Activated CD4-positive, alpha-beta T cell treated with anti-CD3 and anti-CD28 coated beads, Interleukin-2, amount 50 U/mL, for 16 hours (primary cell): ENCODE results near the gene PLXND1.

ENCODE experiments used
- DNase-seq: peaks from one replicate; pipeline ENCODE4 v3.0.0-alpha.2; 2020

The PLXND1 gene

DNA sequence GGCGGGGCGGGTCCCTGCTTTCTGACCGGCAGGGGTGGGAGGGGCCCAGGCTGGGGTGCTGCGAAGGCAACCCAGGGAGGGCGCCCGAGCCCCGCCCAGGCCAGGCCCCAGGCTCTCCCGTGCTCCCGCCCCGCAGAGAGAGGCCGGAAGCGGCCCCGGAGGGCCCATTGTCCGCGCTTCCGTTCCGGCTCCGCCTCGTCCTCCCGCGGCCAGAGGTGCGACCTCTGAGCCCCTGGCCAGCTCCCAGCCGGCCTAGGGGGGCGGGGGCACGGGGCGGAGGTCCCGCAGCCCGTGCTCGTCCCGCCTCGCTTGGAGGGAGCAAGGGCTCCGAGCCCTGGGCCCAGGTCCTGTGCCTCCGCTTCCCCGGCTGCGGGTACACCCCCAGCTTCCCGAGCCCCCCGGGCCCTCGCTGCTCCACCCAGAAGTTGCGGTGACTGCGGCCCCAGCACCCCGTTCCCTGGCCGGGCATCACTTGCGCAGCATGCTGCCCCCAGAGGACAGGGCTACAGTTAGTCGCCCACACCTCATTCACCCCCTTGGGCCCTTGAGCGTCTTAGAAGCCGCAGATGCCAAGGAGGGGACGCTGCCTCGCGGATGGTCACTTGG is 20.4 kb upstream of the PLXND1 start:
- peak; percentile 81 for DNase-seq

GRCh38 chr3:129625072-129625874 is 18.8 kb upstream of the PLXND1 start:
- no peak for DNase-seq

DNA sequence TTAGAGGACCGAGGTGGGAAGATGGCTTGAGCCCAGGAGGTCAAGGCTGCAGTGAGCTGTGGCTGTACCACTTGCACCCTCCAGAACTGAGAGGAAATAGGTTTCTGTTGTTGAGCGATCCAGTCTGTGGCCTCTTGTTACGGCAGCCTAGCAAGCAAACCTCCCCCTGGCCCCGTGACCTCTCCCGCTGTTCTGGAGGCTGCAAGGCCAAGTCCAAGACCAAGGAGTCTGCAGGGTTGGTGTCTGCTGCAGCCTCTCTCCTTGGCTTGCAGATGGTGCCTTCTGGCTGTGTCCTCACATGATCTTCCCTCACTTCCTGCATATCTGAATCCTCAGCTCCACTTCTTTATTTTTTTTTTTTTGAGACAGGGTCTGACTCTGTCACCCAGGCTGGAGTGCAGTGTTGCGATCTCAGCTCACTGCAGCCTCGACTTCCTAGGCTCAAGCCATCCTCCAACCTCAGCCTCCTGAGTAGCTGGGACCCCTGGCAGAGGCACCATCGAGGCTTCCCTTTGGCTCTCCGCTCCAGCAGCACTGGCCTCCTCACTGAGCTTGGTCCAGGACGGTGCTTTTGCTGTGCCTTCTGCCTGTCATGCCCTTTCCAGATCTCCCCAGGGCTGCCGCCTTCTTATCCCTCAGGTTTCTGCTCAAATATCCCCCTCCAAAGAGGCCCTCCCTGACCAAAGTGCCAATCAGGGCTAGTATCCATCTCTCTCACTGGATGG is 18.0 kb upstream of the PLXND1 start:
- no peak for DNase-seq

DNA sequence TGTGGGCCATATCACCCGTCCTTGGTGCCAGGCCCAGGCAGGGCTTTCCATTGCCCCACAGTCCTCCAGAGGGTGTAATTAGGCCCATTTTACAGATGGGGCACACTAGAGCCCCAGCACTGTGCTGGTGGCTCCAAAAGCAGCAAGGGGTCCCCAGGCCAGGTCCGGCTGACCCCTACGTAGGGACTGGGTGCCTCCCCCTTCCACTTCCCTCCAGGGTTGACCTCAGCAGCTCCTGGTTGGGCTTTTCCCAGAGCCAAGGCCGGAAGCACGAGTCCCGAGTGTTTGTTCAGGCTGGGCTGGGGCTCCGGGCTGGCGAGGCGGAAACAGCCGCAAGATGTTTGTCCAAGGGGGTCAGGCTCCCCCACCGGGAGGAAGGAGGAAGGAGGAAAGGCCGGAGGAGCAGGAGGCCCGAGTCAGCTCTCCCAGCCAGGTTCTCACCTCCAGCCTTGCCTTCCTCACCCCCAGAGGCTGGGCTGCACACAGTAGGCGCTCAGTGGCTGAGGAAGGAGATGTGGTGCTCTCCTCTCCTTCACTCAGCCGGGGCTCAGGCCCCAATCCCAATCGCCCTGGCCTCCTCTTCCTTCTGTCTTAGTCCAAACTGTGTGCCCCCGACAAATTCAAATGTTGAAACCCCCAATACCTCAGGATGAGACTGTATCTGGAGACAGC is 17.1 kb upstream of the PLXND1 start:
- no peak for DNase-seq

DNA sequence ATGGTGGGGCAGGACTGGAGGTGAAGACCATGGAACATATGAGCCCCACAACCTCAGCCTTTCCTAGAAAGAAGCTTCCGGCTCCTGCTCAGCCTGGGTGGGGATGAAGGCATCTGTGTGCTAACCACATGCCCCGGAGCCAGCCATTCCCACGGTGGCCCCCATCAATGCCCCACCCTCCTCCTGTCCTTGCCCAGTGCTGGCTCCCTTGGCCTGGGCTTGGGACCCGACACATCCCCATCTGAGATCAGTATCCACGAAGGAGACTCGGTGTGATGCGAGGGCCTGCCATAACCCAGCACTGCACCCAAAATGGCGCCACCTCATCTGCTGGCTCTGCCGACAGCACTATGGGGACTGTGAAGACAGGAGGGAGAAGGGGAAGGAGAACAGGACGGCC is 16.5 kb upstream of the PLXND1 start:
- DNase-seq, result no peak

DNA sequence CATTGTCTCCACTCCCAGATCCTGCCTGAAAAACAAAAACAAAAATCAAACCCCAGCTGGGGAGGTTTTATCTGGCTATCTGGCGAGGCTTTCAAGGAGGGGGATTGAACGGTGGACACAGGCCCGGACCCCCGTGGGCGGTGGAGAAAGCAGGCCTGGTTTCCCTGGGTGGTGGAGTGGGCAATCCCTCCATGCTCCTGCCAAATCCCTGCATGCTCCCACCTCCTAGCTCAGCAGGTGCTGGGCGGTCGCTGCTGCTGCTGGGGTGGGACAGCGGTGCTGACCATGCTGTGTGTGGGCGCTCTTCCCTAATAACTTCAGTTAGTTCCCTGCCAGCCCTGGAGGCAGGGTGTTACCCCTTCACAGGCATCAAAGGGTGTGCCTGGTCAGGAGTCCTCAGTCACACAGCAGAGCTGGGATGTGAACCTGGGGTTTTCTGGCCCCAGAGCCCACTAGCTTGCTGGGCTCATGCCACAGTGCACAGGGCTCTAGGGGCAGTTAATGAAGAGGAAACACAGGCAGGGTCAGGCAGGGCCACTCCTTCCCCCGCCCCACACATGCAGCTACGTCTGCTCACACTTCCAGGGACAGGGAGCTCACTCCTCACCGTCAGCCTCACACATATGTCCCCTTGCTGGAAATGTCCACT is 15.9 kb upstream of the PLXND1 start:
- DNase-seq, result no peak

- no peak for DNase-seq
Measured at GRCh38 chr3:129621626-129622225, 15.2 kb upstream of the PLXND1 start.

GRCh38 chr3:129620828-129621559 is 14.5 kb upstream of the PLXND1 start:
- no peak for DNase-seq

DNA sequence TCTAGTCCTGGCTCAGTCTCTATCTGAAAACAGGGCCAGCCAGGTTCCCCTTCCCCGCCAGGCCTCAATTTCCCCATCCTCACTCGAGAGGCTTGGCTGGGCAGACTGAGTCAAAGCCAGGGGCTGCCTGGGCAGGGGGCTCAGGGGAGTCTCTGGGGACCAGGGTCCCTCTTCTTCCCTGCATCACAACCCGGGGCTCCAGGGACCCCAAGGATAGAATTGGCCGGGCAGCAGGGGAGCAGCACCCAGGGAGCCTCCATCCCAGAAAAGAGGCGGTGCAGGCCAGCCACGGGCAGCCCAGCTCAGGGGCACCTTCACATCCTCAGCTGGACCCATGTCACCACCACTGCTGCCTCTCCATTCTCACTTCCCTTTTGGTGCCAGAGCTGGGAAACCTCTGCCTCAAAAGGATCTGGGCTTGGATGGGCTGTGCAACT is 13.3 kb upstream of the PLXND1 start:
- DNase-seq, result no peak

DNA sequence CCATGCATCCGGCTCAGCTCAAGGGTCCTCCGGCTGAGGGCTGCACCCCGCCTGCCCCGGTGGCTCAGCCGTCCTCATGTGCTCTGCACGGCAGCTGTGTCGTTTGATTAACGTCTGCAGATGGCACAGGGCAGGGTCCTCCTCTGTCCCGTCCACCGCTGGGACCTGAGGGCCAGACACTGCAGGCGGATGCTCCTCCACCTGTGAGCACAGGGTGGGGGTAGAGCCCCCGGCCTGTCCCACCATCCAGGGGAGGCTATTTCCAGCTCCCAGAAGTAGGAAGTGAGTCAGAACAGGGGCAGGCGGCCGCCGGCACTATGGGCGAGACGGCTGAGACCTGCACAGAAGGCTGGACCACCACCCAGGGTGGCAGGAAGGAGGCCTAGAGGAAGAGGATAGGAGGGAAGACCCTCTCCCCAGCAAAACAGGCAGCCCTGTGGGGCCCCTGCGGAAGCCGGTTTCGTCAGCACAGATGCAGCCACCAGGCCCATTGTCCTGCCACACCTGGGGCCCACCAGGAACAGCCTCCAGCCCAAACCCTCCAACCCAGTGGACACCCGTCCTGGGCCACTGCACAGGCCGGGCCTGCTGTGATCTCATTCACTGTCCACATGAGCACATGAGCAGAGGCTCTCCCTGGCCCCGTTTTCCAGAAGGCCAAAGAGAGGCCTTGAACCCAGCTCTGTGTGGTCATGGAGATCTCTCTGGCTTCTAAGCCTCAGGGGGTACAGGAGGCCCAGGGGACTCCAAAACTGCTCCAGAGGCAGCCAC is 12.6 kb upstream of the PLXND1 start:
- DNase-seq, result no peak

- no peak for DNase-seq
Measured at GRCh38 chr3:129618186-129618820, 11.8 kb upstream of the PLXND1 start.

DNA sequence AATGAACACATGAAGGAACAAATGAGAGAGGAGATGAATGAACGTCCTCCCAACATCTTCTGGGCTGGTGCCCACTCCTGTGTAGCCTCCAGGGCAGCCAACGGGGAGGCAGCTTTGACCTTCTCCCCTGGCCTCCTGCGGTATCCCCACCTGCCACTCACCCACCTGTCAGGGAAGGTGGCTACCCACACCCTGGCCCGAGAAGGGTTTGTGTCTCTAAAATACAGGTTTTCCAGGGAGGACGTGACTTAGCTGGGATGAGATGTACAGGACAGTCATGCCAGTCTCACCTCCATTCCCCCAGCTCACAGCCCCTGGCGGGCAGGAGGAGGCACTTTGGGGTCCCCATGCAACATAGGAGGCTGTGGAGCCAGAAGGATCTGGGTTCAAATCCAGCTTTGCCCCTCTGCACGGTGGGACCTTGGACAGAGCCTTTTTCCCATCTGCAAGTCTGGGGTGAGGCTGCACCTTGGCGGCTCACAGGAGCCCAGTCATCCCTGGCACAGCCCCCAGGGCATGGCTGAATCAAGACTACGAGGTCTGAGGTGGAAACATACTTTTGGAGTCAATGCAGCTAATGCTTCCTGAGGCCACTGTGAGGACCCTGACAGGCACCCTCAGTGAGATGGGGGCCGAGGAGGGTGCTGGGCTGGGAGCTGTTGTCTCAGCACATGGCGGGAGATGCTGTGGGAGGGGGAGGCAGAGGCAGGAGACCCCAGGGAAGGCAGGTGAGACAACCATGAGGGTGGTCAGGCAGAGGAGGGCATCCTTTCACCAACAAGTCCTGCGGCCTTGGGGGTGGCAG is 11.1 kb upstream of the PLXND1 start:
- no peak for DNase-seq

DNA sequence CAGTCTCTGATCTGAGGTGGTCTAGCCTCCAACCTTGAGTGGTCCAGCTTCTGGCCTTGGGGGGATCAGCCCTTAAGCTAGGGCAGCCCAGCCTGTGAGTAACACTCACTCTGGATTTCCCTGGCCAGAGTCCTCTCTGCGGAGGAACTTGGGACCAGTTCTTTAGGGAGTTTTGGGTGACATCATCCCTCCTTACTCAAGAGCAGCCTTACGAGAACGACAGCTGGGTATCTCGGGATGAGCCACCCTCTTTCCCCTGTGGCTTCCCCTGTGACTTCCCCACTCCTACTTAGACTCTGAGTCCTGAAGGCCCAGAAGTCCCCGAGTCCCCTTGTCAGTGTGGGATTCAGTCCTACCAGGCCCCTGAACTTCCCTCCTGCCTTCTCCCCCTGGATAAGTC is 10.2 kb upstream of the PLXND1 start:
- DNase-seq, result no peak

DNA sequence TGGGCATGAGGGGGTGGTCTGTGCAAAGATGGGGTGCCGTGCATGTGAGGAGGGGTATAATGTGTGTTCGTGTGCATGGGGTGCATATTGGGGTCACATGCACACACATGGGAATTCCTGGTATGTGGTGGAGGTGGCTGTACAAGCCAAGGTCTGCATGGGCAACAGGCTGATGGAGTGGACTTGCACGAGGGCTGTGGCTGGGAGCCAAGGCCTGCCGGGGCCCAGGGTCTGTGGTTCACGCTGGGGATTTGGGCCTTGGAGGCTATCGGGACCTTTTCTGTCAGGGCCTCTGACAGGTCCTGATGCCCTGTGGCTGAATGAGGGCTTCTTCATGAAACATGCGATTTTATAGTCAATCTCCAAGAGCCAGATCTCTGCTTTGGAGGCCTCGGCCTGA is 9.8 kb upstream of the PLXND1 start:
- no peak for DNase-seq

DNA sequence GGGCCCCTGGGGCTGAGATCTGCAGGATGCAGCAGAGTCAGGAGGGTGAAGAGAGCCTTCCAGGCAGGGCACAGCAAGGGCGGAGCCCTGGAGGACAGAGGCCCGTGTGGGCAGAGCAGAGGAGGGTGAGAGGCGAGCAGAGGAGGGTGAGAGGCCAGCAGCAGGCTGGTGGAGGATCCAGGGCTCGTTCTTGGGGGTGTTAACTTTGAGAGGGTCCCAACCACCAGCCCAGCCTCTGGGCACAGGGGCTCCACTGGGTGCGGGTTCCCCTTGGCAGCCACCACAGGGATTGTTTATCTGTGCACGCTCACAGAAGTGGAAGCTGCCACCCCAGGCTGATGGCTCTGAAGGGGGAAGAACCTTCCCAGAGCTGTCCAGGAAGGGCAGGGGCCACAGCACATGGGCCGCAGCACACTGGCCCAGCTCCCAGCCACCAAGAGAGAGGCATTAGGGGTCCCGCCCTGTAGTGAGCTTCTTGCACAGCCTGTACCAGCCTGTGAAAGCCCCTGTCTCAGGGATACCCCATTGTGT is 9.3 kb upstream of the PLXND1 start:
- no peak for DNase-seq

DNA sequence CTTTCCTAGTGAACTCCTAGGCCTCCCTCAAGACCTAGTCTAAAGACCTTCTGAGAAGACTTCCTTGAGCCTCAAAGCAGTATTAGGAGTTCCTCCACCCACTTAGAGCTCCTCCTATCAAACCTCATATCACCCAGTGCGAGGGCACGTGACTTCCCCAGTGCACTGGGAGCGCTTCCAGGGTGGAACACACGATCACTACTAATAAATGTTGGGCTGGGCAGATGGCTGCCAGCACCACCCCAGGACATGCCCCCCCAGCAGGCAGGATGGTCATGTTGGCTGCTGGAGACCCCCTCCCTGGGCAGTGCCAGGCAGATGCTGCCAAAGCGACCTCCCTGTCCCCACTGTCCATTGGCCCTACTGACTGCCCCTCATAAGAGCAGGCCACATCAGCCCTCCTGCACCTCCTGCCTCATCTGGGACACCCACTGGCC is 8.5 kb upstream of the PLXND1 start:
- DNase-seq, result no peak

DNA sequence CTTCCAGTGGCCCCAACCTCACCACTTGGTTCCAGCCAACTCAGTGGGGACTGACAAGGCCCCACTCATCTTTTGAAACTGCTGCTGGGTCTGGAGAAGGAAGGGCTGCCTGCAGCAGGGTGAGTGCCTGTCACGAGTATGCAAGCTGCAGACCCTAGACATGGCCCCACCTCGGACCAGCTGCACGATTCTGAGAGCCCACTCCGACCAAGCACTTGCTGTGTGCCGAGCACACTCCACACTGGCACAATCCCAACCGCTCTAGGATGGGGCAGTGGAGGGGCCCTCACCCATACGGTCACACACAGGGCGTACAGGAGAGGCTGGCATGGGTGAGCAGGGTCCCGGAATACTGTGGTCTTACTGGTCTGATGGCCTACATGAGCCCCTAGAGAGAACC is 8.0 kb upstream of the PLXND1 start:
- no peak for DNase-seq

DNA sequence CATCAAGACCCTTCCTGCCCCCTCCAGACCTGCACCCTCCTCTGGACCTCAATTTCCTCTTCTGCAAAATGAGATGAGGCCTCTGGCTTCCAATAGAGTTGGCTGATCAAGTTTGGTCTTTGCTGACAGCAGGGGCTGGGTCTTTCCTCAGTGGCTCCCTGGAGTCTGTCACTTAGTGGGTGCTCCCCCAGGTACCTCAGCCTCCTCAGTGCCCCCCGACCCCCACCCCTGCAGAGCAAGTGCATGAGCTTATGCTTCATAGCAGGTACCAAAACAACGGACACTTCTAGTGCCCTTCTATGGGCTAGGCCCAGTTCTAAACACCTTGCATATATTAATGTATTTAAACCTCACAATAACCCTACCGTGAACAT is 6.9 kb upstream of the PLXND1 start:
- DNase-seq, result no peak
